CD4-positive, alpha-beta T cell (primary cell): ENCODE results near the gene SPA17. TPM values are rescaled to one million over a fixed set of nuclear protein-coding genes. Genes with fewer than 3 reads are reported as not detected.

ENCODE experiments used
- ATAC-seq: fragments of 200-7000 bp; cut with Tn5 transposase; one replicate; pipeline ENCODE4 v1.10.0; 2022; ENCODE audit warnings: mild to moderate bottlenecking; ENCODE audit not compliant: poor library complexity
- CTCF ChIA-PET: fragments of 350-600 bp; sonication (Branson Sonifier 250); formaldehyde crosslinking; loops from one replicate; lab custom pipeline; 2021; ENCODE audit warnings: antibody characterized with exemption, inconsistent platforms; lab: Charles Lee
- POLR2A ChIA-PET: fragments of 350-600 bp; sonication (Branson Sonifier 250); formaldehyde crosslinking; loops from one replicate; lab custom pipeline; 2021; ENCODE audit warnings: antibody characterized with exemption, inconsistent platforms; lab: Charles Lee
- DNase-seq, 14 experiments: peaks; one replicate each; pipeline ENCODE4 v3.0.0-alpha.2; 2013 to 2020; ENCODE audit warnings: mixed read lengths in 2 of 14
- H3K27ac ChIP-seq, 2 donors: one replicate each; pipeline versions ENCODE4 v1.5.1 to v1.7.0; 2013; ENCODE audit warnings: low read length in 2 of 2, low read depth in 1 of 2, mild to moderate bottlenecking in 1 of 2
- H3K27me3 ChIP-seq, 2 experiments: 1 replicate in 1 of 2; 2 replicates in 1 of 2; pipeline versions ENCODE4 v1.6.1 to v1.7.0; 2013; ENCODE audit warnings: low read length in 2 of 2, control low read depth in 1 of 2, mild to moderate bottlenecking in 1 of 2, moderate library complexity in 1 of 2; ENCODE audit not compliant: insufficient read depth in 2 of 2, control insufficient read depth in 1 of 2
- H3K36me3 ChIP-seq: one replicate; pipeline ENCODE4 v1.6.1; 2013; ENCODE audit warnings: low read length, control low read depth; ENCODE audit not compliant: insufficient read depth
- H3K4me1 ChIP-seq: one replicate; pipeline ENCODE4 v1.6.1; 2013; ENCODE audit warnings: low read length, control low read depth; ENCODE audit not compliant: insufficient read depth
- H3K4me3 ChIP-seq: one replicate; pipeline ENCODE4 v1.5.1; 2013; ENCODE audit warnings: mild to moderate bottlenecking, low read length, moderate library complexity
- H3K9me3 ChIP-seq, 2 experiments: 1 replicate in 1 of 2; 2 replicates in 1 of 2; pipeline versions ENCODE4 v1.6.1 to v1.7.0; 2013; ENCODE audit warnings: low read length in 2 of 2, mild to moderate bottlenecking in 2 of 2, control low read depth in 1 of 2, moderate library complexity in 1 of 2; ENCODE audit not compliant: control insufficient read depth in 1 of 2, insufficient read depth in 1 of 2
- H3K27ac Mint-ChIP-seq: one replicate; pipeline ENCODE4 v1.8.0; 2020; ENCODE audit warnings: mixed read lengths
- H3K27me3 Mint-ChIP-seq: one replicate; pipeline ENCODE4 v1.8.0; 2021; ENCODE audit warnings: mixed read lengths
- H3K36me3 Mint-ChIP-seq: one replicate; pipeline ENCODE4 v1.8.0; 2021; ENCODE audit warnings: low read depth, mixed read lengths
- H3K4me1 Mint-ChIP-seq: one replicate; pipeline ENCODE4 v1.8.0; 2021; ENCODE audit warnings: low read depth, mixed read lengths
- H3K4me3 Mint-ChIP-seq: one replicate; pipeline ENCODE4 v1.8.0; 2020; ENCODE audit warnings: mild to moderate bottlenecking, mixed read lengths
- H3K9me3 Mint-ChIP-seq: one replicate; pipeline ENCODE4 v1.8.0; 2020; ENCODE audit warnings: mixed read lengths
- intact Hi-C, 2 experiments: fragments of 100-400 bp; cut with DNase I in 1 of 2; cut with micrococcal nuclease in 1 of 2; formaldehyde crosslinking; loops; one replicate each; pipeline versions ENCODE4 v1.15.1 to v1.9.0; 2023 to 2025; cut with DNase I, micrococcal nuclease
- total RNA-seq, 174 experiments: library from RNA in 2 of 174; stranded (reverse) in 2 of 174; gene quantifications; one replicate each; pipeline ENCODE4 v1.2.3 and lab custom pipeline; 2021 to 2026
- TF ChIP-seq, protein P1 (sequence below): fragments of 200-600 bp; IDR thresholded peaks from one replicate; pipeline ENCODE4 v1.8.0; 2022; ENCODE audit warnings: antibody characterized with exemption, mild to moderate bottlenecking

Gene SPA17
- total RNA-seq, 2 experiments from 2014 or later, result 0.16 TPM; not detected in 1

DNA sequence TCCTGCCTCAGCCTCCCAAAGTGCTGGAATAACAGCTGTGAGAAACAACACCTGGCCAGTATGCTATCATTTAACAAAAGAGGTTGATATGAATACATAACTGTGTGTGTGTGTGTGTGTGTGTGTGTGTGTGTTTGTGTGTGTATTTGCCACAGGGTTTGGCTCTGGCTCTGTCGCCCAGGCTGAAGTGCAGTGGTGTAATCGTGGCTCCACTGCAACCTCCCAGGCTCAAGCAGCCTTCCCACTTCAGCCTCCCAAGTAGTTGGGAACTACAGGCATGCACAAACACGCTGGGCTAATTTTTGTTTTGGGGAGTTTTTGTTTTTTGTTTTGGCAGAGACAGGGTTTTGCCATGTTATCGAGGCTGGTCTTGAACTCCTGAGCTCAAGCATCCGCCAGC, 4.7 kb downstream of the SPA17 start:
- Histone ChIP-seq H3K9me3 (peaks cover 0 to 17% of the 10 kb centered on the region in 2 experiments), H3K36me3 (no peaks in the 10 kb centered on the region), H3K4me1 (peaks cover 9% of the 10 kb centered on the region), H3K27me3 (no peaks in the 10 kb centered on the region), H3K4me3 (no peak overlapping the region), H3K27ac (no peak overlapping the region)
- H3K27ac Mint-ChIP-seq, result no peak overlapping the region
- no peak overlapping the region for H3K4me3 Mint-ChIP-seq
- DNase-seq (no peak), ATAC-seq (no peak)
- ChIA-PET POLR2A (interaction anchor here (1.1 kb wide), 1 partner anchor 68 kb away, joined by 3 read pairs; no protein-coding TSS in a partner anchor), CTCF (interaction anchor here (1.1 to 1.7 kb wide), 2 partner anchors 9 to 17 kb away, joined by 3 to 4 read pairs; no protein-coding TSS in a partner anchor)
- H3K27me3 Mint-ChIP-seq, result no peaks in the 10 kb centered on the region
- peaks cover 7% of the 10 kb centered on the region for H3K9me3 Mint-ChIP-seq
- intact Hi-C loops, result loop anchor here in 1 of 2 experiments (10.0 kb wide), 1 partner anchor 1206 kb away; the partner anchor contains the start of gene HYLS1
- TF ChIP-seq, protein P1, sequence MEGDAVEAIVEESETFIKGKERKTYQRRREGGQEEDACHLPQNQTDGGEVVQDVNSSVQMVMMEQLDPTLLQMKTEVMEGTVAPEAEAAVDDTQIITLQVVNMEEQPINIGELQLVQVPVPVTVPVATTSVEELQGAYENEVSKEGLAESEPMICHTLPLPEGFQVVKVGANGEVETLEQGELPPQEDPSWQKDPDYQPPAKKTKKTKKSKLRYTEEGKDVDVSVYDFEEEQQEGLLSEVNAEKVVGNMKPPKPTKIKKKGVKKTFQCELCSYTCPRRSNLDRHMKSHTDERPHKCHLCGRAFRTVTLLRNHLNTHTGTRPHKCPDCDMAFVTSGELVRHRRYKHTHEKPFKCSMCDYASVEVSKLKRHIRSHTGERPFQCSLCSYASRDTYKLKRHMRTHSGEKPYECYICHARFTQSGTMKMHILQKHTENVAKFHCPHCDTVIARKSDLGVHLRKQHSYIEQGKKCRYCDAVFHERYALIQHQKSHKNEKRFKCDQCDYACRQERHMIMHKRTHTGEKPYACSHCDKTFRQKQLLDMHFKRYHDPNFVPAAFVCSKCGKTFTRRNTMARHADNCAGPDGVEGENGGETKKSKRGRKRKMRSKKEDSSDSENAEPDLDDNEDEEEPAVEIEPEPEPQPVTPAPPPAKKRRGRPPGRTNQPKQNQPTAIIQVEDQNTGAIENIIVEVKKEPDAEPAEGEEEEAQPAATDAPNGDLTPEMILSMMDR, result no peak
- peaks cover 18% of the 10 kb centered on the region for H3K36me3 Mint-ChIP-seq
- peaks cover 15% of the 10 kb centered on the region for H3K4me1 Mint-ChIP-seq

DNA sequence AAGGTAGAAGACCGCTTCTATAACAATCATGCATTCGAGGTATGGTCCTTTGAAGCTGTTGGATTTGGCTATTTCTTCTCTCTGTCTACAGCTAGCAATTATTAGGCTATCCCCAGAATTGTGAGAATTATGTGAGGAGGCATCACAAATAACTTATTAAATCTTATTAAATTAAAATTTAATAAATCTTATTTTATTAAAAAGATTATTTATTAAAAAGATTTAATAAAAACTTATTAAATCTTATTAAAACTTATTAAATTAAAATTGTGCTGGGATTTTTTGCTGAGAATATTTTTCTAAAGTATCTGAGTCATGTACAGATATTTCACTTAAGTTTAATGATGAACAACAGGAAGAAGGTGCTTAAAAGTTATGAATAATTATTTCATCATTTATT, 7.7 kb downstream of the SPA17 start:
- no peaks in the 10 kb centered on the region for H3K4me1 Mint-ChIP-seq
- TF ChIP-seq, protein P1, result no peak
- Histone ChIP-seq H3K27me3 (no peaks in the 10 kb centered on the region), H3K9me3 (peaks cover 7 to 24% of the 10 kb centered on the region in 2 experiments), H3K4me1 (no peaks in the 10 kb centered on the region), H3K36me3 (no peaks in the 10 kb centered on the region), H3K4me3 (no peak overlapping the region), H3K27ac (no peak overlapping the region)
- CTCF ChIA-PET, result no interaction called here
- H3K4me3 Mint-ChIP-seq, result no peak overlapping the region
- intact Hi-C loops, result no loop called here
- ATAC-seq (no peak), DNase-seq (no peak)
- H3K9me3 Mint-ChIP-seq, result peaks cover 7% of the 10 kb centered on the region
- no peaks in the 10 kb centered on the region for H3K27me3 Mint-ChIP-seq
- H3K27ac Mint-ChIP-seq, result no peak overlapping the region
- H3K36me3 Mint-ChIP-seq, result peaks cover 24% of the 10 kb centered on the region
- POLR2A ChIA-PET, result no interaction called here

DNA sequence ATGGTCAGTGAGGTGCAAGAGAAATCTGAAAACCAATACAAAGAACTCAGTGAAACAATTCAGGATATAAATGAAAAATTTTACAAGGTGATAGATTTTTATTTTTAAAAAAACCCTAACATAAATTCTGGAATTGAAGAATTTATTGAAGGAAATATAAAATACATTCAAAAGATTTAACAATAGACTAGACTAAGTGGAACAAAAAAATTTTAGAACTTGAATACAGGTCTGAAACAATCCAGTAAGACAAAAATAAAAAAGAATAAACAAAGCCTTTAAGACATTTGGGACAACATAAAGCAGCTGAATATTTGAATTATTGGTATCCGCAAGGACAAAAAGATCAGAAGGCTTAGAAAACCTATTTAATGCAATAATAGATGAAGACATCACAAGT, 8.7 kb downstream of the SPA17 start:
- Histone ChIP-seq H3K36me3 (no peaks in the 10 kb centered on the region), H3K9me3 (peaks cover 7 to 24% of the 10 kb centered on the region in 2 experiments), H3K27me3 (no peaks in the 10 kb centered on the region), H3K27ac (no peak overlapping the region), H3K4me3 (no peak overlapping the region), H3K4me1 (no peaks in the 10 kb centered on the region)
- POLR2A ChIA-PET, result no interaction called here
- H3K27ac Mint-ChIP-seq, result no peak overlapping the region
- no peaks in the 10 kb centered on the region for H3K4me1 Mint-ChIP-seq
- H3K4me3 Mint-ChIP-seq, result no peak overlapping the region
- TF ChIP-seq, protein P1, result no peak
- H3K9me3 Mint-ChIP-seq, result peaks cover 12% of the 10 kb centered on the region
- intact Hi-C loops, result no loop called here
- DNase-seq (no peak), ATAC-seq (no peak)
- peaks cover 6% of the 10 kb centered on the region for H3K27me3 Mint-ChIP-seq
- CTCF ChIA-PET, result no interaction called here
- H3K36me3 Mint-ChIP-seq, result peaks cover 24% of the 10 kb centered on the region
